GM12865 (cell line): Measurements from ENCODE around the gene RPP38.

Experiments
- DNase-seq: peaks from one replicate; pipeline ENCODE4 v3.0.0; 2010; ENCODE audit warnings: low read depth
- H3K4me3 ChIP-seq: 2 replicates; pipeline ENCODE4 v1.5.1; 2011; ENCODE audit warnings: mild to moderate bottlenecking, low read depth, low read length, control low read depth
- CTCF ChIP-seq: IDR thresholded peaks from 2 replicates; pipeline ENCODE4 v1.5.1; 2011; ENCODE audit warnings: low read length, control low read depth, low read depth, inconsistent platforms; ENCODE audit not compliant: insufficient read depth; ENCODE audit errors: missing control alignments

RPP38 gene

GRCh38 chr10:15106352-15107013 lies 9.3 kb downstream of the RPP38 start:
- peak; percentile 92 for TF ChIP-seq CTCF
- no peak overlapping the region for H3K4me3 ChIP-seq
- peak; percentile 75 for DNase-seq

- no peak for TF ChIP-seq CTCF
- H3K4me3 ChIP-seq, result no peak overlapping the region
- no peak for DNase-seq
Observed at GRCh38 chr10:15112657-15113056, 15.5 kb downstream of the RPP38 start.

- H3K4me3 ChIP-seq, result no peak overlapping the region
- TF ChIP-seq CTCF, result no peak
- DNase-seq, result no peak
Observed at GRCh38 chr10:15113766-15114165, 16.6 kb downstream of the RPP38 start.

GRCh38 chr10:15116225-15116624 lies 19.1 kb downstream of the RPP38 start:
- no peak overlapping the region for H3K4me3 ChIP-seq
- DNase-seq, result no peak
- TF ChIP-seq CTCF, result no peak

- TF ChIP-seq CTCF, result no peak
- peak; percentile 33 for DNase-seq
- no peak overlapping the region for H3K4me3 ChIP-seq
Observed at GRCh38 chr10:15118615-15119014, 21.5 kb downstream of the RPP38 start.

- no peak for TF ChIP-seq CTCF
Observed at GRCh38 chr10:15120523-15120922, 23.4 kb downstream of the RPP38 start.

GRCh38 chr10:15121707-15122106 lies 24.6 kb downstream of the RPP38 start:
- no peak for DNase-seq
- H3K4me3 ChIP-seq, result no peak overlapping the region
- TF ChIP-seq CTCF, result no peak

More at GRCh38 chr10:15120523-15120922, 23.4 kb downstream of the RPP38 start:
- DNase-seq, result no peak
- H3K4me3 ChIP-seq, result no peak overlapping the region
